VCaP (cell line): ENCODE measurements around the gene DEFB110.

Experiments used
- H3K27ac ChIP-seq: fragments of 450-650 bp; 2 replicates; pipeline ENCODE4 v1.5.1; 2017
- TF ChIP-seq, protein P1 (sequence below): fragments of 450-650 bp; conservative IDR thresholded peaks from 2 replicates; pipeline ENCODE4 v1.5.1; 2017; ENCODE audit warnings: mild to moderate bottlenecking, moderate library complexity

Gene DEFB110

DNA sequence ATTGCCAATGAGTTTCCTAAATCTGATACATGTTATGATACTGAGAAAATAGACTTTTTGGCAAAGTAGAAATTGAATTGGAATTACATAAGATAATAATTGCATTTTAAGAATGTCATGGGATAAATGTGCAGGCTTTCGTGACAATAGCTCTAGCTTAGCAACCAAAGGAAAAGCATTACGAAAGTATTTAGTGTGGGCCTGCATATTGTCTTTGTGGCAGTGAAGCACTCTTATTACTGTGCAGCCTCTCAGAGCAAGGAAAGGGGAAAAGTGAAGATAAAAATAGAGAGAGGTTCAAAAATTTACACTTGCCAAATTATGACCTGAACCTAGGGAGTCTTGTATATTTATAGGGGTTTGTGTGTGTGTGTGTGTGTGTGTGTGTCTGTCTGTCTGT, 39.7 kb downstream of the DEFB110 start:
- TF ChIP-seq, protein P1, sequence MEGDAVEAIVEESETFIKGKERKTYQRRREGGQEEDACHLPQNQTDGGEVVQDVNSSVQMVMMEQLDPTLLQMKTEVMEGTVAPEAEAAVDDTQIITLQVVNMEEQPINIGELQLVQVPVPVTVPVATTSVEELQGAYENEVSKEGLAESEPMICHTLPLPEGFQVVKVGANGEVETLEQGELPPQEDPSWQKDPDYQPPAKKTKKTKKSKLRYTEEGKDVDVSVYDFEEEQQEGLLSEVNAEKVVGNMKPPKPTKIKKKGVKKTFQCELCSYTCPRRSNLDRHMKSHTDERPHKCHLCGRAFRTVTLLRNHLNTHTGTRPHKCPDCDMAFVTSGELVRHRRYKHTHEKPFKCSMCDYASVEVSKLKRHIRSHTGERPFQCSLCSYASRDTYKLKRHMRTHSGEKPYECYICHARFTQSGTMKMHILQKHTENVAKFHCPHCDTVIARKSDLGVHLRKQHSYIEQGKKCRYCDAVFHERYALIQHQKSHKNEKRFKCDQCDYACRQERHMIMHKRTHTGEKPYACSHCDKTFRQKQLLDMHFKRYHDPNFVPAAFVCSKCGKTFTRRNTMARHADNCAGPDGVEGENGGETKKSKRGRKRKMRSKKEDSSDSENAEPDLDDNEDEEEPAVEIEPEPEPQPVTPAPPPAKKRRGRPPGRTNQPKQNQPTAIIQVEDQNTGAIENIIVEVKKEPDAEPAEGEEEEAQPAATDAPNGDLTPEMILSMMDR: no peak
- H3K27ac ChIP-seq: no peak overlapping the region

DNA sequence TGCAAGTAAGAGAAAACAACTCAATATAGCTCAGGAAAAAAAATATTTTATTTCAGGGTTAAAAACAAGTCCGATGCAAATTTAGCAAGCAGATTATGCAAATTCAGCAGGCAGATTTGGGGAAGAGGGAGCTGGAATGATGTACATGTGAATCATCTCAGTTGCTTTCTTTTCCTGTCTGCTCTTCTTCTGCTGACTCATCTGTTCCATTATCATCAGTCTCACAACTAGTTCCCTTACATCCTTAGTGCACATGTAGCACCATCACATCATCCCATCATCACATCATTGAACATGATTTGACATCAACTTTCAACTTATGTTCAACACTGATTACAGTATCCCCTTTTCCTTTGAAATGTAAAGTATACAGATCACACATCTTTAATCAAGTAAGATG, 40.9 kb downstream of the DEFB110 start:
- H3K27ac ChIP-seq: no peak overlapping the region
- TF ChIP-seq, protein P1: no peak

DNA sequence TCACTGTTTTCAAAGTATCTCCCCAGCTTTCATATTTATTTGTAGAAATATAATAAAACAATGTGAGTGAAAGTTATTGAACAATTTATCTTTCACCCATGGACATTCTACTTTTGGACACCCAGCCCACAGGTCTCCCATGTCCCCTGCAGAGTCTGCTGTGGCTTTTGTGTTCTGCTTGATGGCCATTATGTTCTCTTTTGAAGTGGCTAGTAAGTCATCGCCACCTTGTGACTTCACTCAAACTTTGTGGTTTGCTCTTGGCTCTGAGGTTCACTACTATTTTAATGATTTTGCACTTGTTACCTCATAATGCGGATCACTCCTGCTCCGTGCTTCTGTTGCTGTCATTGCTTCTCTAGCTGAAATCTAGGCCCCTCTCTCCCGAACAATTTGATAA, 42.2 kb downstream of the DEFB110 start:
- TF ChIP-seq, protein P1: no peak
- H3K27ac ChIP-seq: no peak overlapping the region

DNA sequence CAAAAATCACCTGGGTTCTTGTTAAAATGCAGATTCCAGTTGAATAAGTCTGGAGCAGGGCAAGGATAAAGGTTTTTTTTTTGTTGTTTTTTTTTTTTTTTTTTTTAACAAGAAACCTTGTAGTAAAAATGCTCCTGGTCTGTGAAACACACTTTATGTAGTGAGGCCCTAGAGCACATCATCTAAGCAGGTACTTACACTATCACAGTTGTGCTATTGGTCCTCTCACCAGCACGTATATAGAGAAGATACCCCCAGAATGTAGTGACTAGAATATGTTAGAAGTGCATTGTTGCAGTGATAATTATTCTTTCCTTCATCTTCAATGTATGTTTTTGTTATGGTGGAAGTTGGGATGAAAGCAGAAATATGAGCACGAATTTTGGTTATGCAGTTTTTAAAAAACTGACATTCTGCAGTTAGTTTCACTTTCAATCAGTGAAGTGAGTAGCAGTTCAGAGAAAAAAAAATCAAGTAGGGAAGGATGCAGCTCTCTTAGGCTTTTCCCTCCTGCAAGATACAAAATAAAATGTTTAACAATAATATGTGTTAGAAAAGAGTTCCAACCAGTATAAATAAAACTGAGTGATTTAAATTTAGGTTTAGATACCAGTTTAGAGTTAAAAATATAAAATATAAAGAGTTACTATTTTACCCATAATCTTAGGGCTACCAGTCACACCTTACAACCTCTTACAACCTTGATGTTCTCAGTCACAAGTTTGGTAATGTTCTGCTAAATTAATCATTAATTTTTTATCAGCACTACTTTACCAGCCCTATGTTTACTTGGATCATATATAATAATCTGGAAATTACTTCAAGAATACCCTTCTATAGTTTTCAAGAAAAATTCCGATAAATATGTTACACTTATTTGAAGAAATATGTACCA, 43.2 kb downstream of the DEFB110 start:
- no peak overlapping the region for H3K27ac ChIP-seq
- TF ChIP-seq, protein P1: no peak

DNA sequence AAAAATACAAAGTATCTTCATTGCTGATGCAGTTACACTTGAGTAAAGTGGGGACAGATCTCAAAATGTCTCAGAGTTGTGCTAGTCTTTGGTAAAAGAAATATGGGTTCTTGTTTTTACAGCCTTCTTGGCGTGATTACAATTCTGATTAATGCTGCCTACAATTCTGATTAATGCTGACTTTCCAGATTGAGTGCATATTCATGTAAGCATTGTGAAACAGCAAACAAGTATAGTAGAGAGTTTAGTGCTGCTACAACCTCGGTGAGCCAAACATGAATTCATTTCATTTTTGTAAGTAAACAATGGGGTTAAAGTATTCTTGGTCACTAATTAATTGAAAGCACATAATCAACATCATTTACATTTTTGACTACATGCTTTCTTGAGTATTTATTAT, 52.2 kb downstream of the DEFB110 start, which contains the start of gene DEFB113:
Gene DEFB113 (minus strand): TSS at position 21 of the 400 bp plus-strand sequence. CDS start 0 bp downstream, at position 21.
- TF ChIP-seq, protein P1: no peak
- no peak within 1 kb of the TSS for H3K27ac ChIP-seq
